Measurements from ENCODE around the gene UNC13A.

Gene UNC13A

GRCh38 chr19:17665058-17665457 is 23.1 kb downstream of the UNC13A start:
- no peak for DNase-seq (ENCODE audit: low spot score)

- no peak for DNase-seq (ENCODE audit: low spot score)
Measured at GRCh38 chr19:17659996-17660395, 28.2 kb downstream of the UNC13A start.

GRCh38 chr19:17658666-17659065 is 29.5 kb downstream of the UNC13A start:
- no peak for DNase-seq (ENCODE audit: low spot score)

GRCh38 chr19:17658240-17658639 is 29.9 kb downstream of the UNC13A start:
- DNase-seq (ENCODE audit: low spot score): no peak

GRCh38 chr19:17656970-17657369 is 31.2 kb downstream of the UNC13A start:
- no peak for DNase-seq (ENCODE audit: low spot score)

GRCh38 chr19:17655751-17656472 is 32.2 kb downstream of the UNC13A start:
- DNase-seq (ENCODE audit: low spot score): no peak

GRCh38 chr19:17654993-17655392 is 33.2 kb downstream of the UNC13A start:
- peak; percentile 66 for DNase-seq (ENCODE audit: low spot score)

- DNase-seq (ENCODE audit: low spot score): no peak
Measured at GRCh38 chr19:17652627-17653026, 35.5 kb downstream of the UNC13A start.

- no peak for DNase-seq (ENCODE audit: low spot score)
Measured at GRCh38 chr19:17648786-17649185, 39.4 kb downstream of the UNC13A start.

GRCh38 chr19:17648097-17648660 is 40.0 kb downstream of the UNC13A start:
- DNase-seq (ENCODE audit: low spot score): no peak

GRCh38 chr19:17647071-17648020 is 40.8 kb downstream of the UNC13A start:
- DNase-seq (ENCODE audit: low spot score): no peak

GRCh38 chr19:17646441-17646840 is 41.7 kb downstream of the UNC13A start:
- no peak for DNase-seq (ENCODE audit: low spot score)

GRCh38 chr19:17645339-17645963 is 42.7 kb downstream of the UNC13A start:
- no peak for DNase-seq (ENCODE audit: low spot score)

- DNase-seq (ENCODE audit: low spot score): no peak
Measured at GRCh38 chr19:17642656-17643055, 45.5 kb downstream of the UNC13A start.

- DNase-seq (ENCODE audit: low spot score): no peak
Measured at GRCh38 chr19:17641846-17642245, 46.3 kb downstream of the UNC13A start.

- DNase-seq (ENCODE audit: low spot score): no peak
Measured at GRCh38 chr19:17641181-17641580, 47.0 kb downstream of the UNC13A start.

GRCh38 chr19:17633700-17634099 is 54.5 kb downstream of the UNC13A start:
- DNase-seq (ENCODE audit: low spot score): no peak

- no peak for DNase-seq (ENCODE audit: low spot score)
Measured at GRCh38 chr19:17632577-17632976, 55.6 kb downstream of the UNC13A start.

- DNase-seq (ENCODE audit: low spot score): no peak
Measured at GRCh38 chr19:17629760-17630159, 58.4 kb downstream of the UNC13A start.

- DNase-seq (ENCODE audit: low spot score): no peak
Measured at GRCh38 chr19:17627921-17628320, 60.2 kb downstream of the UNC13A start.

GRCh38 chr19:17627161-17627560 is 61.0 kb downstream of the UNC13A start:
- DNase-seq (ENCODE audit: low spot score): no peak

- DNase-seq (ENCODE audit: low spot score): no peak
Measured at GRCh38 chr19:17626456-17627015, 61.6 kb downstream of the UNC13A start.

Measured in LoVo (cell line).